HG03571 (cell line): ENCODE data around the gene IPPK.

ENCODE experiments used
- ATAC-seq: cut with Tn5 transposase; IDR thresholded peaks from one replicate; pipeline ENCODE4 v1.9.1; 2021; ENCODE audit not compliant: unreplicated experiment

The IPPK gene

GRCh38 chr9:92657296-92658094 is 12.4 kb downstream of the IPPK start:
- no peak for ATAC-seq

GRCh38 chr9:92656537-92656925 is 13.4 kb downstream of the IPPK start:
- no peak for ATAC-seq

- no peak for ATAC-seq
These were observed 13.9 kb downstream of the IPPK start for GRCh38 chr9:92655896-92656536.

GRCh38 chr9:92655366-92655765 is 14.6 kb downstream of the IPPK start:
- no peak for ATAC-seq

- ATAC-seq: no peak
These were observed 15.2 kb downstream of the IPPK start for GRCh38 chr9:92654481-92655301.

GRCh38 chr9:92652461-92652860 is 17.5 kb downstream of the IPPK start:
- ATAC-seq: no peak

- no peak for ATAC-seq
These were observed 18.9 kb downstream of the IPPK start for GRCh38 chr9:92650839-92651621.

- no peak for ATAC-seq
These were observed 19.6 kb downstream of the IPPK start for GRCh38 chr9:92650296-92650695.

GRCh38 chr9:92649007-92649406 is 20.9 kb downstream of the IPPK start:
- no peak for ATAC-seq

- ATAC-seq: no peak
These were observed 21.4 kb downstream of the IPPK start for GRCh38 chr9:92648474-92648971.

GRCh38 chr9:92647671-92648473 is 22.1 kb downstream of the IPPK start:
- ATAC-seq: no peak

- no peak for ATAC-seq
These were observed 24.9 kb downstream of the IPPK start for GRCh38 chr9:92645041-92645440.

GRCh38 chr9:92644278-92644677 is 25.7 kb downstream of the IPPK start:
- no peak for ATAC-seq

- no peak for ATAC-seq
These were observed 27.4 kb downstream of the IPPK start for GRCh38 chr9:92642564-92642963.

- ATAC-seq: no peak
These were observed 27.9 kb downstream of the IPPK start for GRCh38 chr9:92642041-92642451.

- ATAC-seq: no peak
These were observed 28.7 kb downstream of the IPPK start for GRCh38 chr9:92641092-92641809.

GRCh38 chr9:92640398-92641091 is 29.4 kb downstream of the IPPK start:
- ATAC-seq: no peak

- no peak for ATAC-seq
These were observed 30.1 kb downstream of the IPPK start for GRCh38 chr9:92639791-92640271.

GRCh38 chr9:92639124-92639523 is 30.8 kb downstream of the IPPK start:
- ATAC-seq: no peak
